Measurements from ENCODE around the gene KIFAP3.

Gene KIFAP3

GRCh38 chr1:170048515-170048914 is 26.0 kb downstream of the KIFAP3 start:
- Histone ChIP-seq H3K18ac (ENCODE audit: low read depth in 1 of 2, low read length in 2 of 2) (no peak overlapping the region), H3K36me3 (ENCODE audit: control insufficient read depth in 1 of 2, insufficient read depth in 2 of 2, low read depth in 1 of 2, low read length in 2 of 2) (peaks cover 8 to 65% of the 10 kb centered on the region in 2 experiments), H3K9ac (ENCODE audit: low read length) (no peak overlapping the region), H3K4me1 (ENCODE audit: control insufficient read depth, insufficient read depth, low read depth, low read length) (no peaks in the 10 kb centered on the region), H4K91ac (ENCODE audit: low read length) (no peak overlapping the region), H2BK12ac (ENCODE audit: low read length in 2 of 2) (no peak overlapping the region), H3K27ac (ENCODE audit: low read length, poor library complexity, severe bottlenecking) (no peak overlapping the region), H4K8ac (ENCODE audit: low read length) (no peak overlapping the region), H3K4me3 (ENCODE audit: insufficient read depth in 1 of 2, low read depth in 1 of 2, low read length in 2 of 2) (no peak overlapping the region), H2AFZ (ENCODE audit: low read depth, low read length) (no peak overlapping the region), H3K9me3 (ENCODE audit: control insufficient read depth, low read length) (no peaks in the 10 kb centered on the region), H3K14ac (ENCODE audit: low read length in 2 of 2) (peak overlapping the region in 1 of 2 experiments; percentile 60), H3K4me2 (ENCODE audit: low read length, poor library complexity, severe bottlenecking) (no peak overlapping the region), H3K4ac (ENCODE audit: low read depth in 1 of 2, low read length in 2 of 2) (no peak overlapping the region), H2BK120ac (ENCODE audit: low read depth, low read length) (no peak overlapping the region), H3K27me3 (ENCODE audit: control insufficient read depth in 1 of 2, insufficient read depth in 1 of 2, low read length in 2 of 2) (no peaks in the 10 kb centered on the region), H3K23ac (ENCODE audit: low read length in 2 of 2) (no peak overlapping the region), H2BK5ac (ENCODE audit: low read depth, low read length, poor library complexity, severe bottlenecking) (no peak overlapping the region), H3K79me1 (replicated peaks; ENCODE audit: low read length, poor library complexity, severe bottlenecking) (peaks cover 10% of the 10 kb centered on the region), H2BK15ac (ENCODE audit: low read depth, poor library complexity, severe bottlenecking) (no peak overlapping the region), H2AK5ac (ENCODE audit: low read length, severe bottlenecking) (no peak overlapping the region)
- no peak for DNase-seq
- WGBS, result 94% methylated on average over 7 of the region's 7 CpGs

GRCh38 chr1:170044187-170044586 is 30.3 kb downstream of the KIFAP3 start:
- Histone ChIP-seq H3K36me3 (ENCODE audit: control insufficient read depth in 1 of 2, insufficient read depth in 2 of 2, low read depth in 1 of 2, low read length in 2 of 2) (peaks cover 7 to 78% of the 10 kb centered on the region in 2 experiments), H3K23ac (ENCODE audit: low read length in 2 of 2) (no peak overlapping the region), H4K91ac (ENCODE audit: low read length) (no peak overlapping the region), H3K9ac (ENCODE audit: low read length) (no peak overlapping the region), H3K14ac (ENCODE audit: low read length in 2 of 2) (no peak overlapping the region), H2BK120ac (ENCODE audit: low read depth, low read length) (no peak overlapping the region), H3K4me2 (ENCODE audit: low read length, poor library complexity, severe bottlenecking) (no peak overlapping the region), H3K27me3 (ENCODE audit: control insufficient read depth in 1 of 2, insufficient read depth in 1 of 2, low read length in 2 of 2) (no peaks in the 10 kb centered on the region), H3K9me3 (ENCODE audit: control insufficient read depth, low read length) (no peaks in the 10 kb centered on the region), H2BK15ac (ENCODE audit: low read depth, poor library complexity, severe bottlenecking) (no peak overlapping the region), H3K4me3 (ENCODE audit: insufficient read depth in 1 of 2, low read depth in 1 of 2, low read length in 2 of 2) (no peak overlapping the region), H2AFZ (ENCODE audit: low read depth, low read length) (no peak overlapping the region), H3K79me1 (replicated peaks; ENCODE audit: low read length, poor library complexity, severe bottlenecking) (peaks cover 8% of the 10 kb centered on the region), H2AK5ac (ENCODE audit: low read length, severe bottlenecking) (no peak overlapping the region), H3K4me1 (ENCODE audit: control insufficient read depth, insufficient read depth, low read depth, low read length) (no peaks in the 10 kb centered on the region), H3K4ac (ENCODE audit: low read depth in 1 of 2, low read length in 2 of 2) (no peak overlapping the region), H3K27ac (ENCODE audit: low read length, poor library complexity, severe bottlenecking) (no peak overlapping the region), H3K18ac (ENCODE audit: low read depth in 1 of 2, low read length in 2 of 2) (no peak overlapping the region), H2BK12ac (ENCODE audit: low read length in 2 of 2) (no peak overlapping the region), H4K8ac (ENCODE audit: low read length) (no peak overlapping the region), H2BK5ac (ENCODE audit: low read depth, low read length, poor library complexity, severe bottlenecking) (no peak overlapping the region)
- no peak for DNase-seq

GRCh38 chr1:170041423-170042192 is 32.9 kb downstream of the KIFAP3 start:
- 97% methylated on average over 14 of the region's 14 CpGs for WGBS
- DNase-seq, result no peak
- no peak overlapping the region for H3K4me3 ChIP-seq (ENCODE audit: insufficient read depth in 1 of 2, low read depth in 1 of 2, low read length in 2 of 2)
- H2AFZ ChIP-seq (ENCODE audit: low read depth, low read length), result no peak overlapping the region
- no peak overlapping the region for H2BK12ac ChIP-seq (ENCODE audit: low read length in 2 of 2)
- H2BK120ac ChIP-seq (ENCODE audit: low read depth, low read length), result no peak overlapping the region
- H3K27ac ChIP-seq (ENCODE audit: low read length, poor library complexity, severe bottlenecking), result no peak overlapping the region
- no peak overlapping the region for H3K4me2 ChIP-seq (ENCODE audit: low read length, poor library complexity, severe bottlenecking)
- H3K4me1 ChIP-seq (ENCODE audit: control insufficient read depth, insufficient read depth, low read depth, low read length), result no peaks in the 10 kb centered on the region
- no peak overlapping the region for H3K23ac ChIP-seq (ENCODE audit: low read length in 2 of 2)
- no peak overlapping the region for H4K8ac ChIP-seq (ENCODE audit: low read length)
- no peak overlapping the region for H3K4ac ChIP-seq (ENCODE audit: low read depth in 1 of 2, low read length in 2 of 2)
- no peak overlapping the region for H2BK5ac ChIP-seq (ENCODE audit: low read depth, low read length, poor library complexity, severe bottlenecking)
- no peak overlapping the region for H3K18ac ChIP-seq (ENCODE audit: low read depth in 1 of 2, low read length in 2 of 2)
- no peak overlapping the region for H2BK15ac ChIP-seq (ENCODE audit: low read depth, poor library complexity, severe bottlenecking)
- peaks cover 0 to 83% of the 10 kb centered on the region in 2 experiments for H3K36me3 ChIP-seq (ENCODE audit: control insufficient read depth in 1 of 2, insufficient read depth in 2 of 2, low read depth in 1 of 2, low read length in 2 of 2)
- H3K79me1 ChIP-seq (replicated peaks; ENCODE audit: low read length, poor library complexity, severe bottlenecking), result no peaks in the 10 kb centered on the region
- H3K9me3 ChIP-seq (ENCODE audit: control insufficient read depth, low read length), result no peaks in the 10 kb centered on the region
- no peak overlapping the region for H4K91ac ChIP-seq (ENCODE audit: low read length)
- H2AK5ac ChIP-seq (ENCODE audit: low read length, severe bottlenecking), result no peak overlapping the region
- H3K14ac ChIP-seq (ENCODE audit: low read length in 2 of 2), result no peak overlapping the region
- no peak overlapping the region for H3K9ac ChIP-seq (ENCODE audit: low read length)
- H3K27me3 ChIP-seq (ENCODE audit: control insufficient read depth in 1 of 2, insufficient read depth in 1 of 2, low read length in 2 of 2), result no peaks in the 10 kb centered on the region

- Histone ChIP-seq H3K4me3 (ENCODE audit: insufficient read depth in 1 of 2, low read depth in 1 of 2, low read length in 2 of 2) (no peak overlapping the region), H3K9ac (ENCODE audit: low read length) (peak overlapping the region; percentile 61), H3K27me3 (ENCODE audit: control insufficient read depth in 1 of 2, insufficient read depth in 1 of 2, low read length in 2 of 2) (no peaks in the 10 kb centered on the region), H3K23ac (ENCODE audit: low read length in 2 of 2) (no peak overlapping the region), H3K18ac (ENCODE audit: low read depth in 1 of 2, low read length in 2 of 2) (no peak overlapping the region), H2AK5ac (ENCODE audit: low read length, severe bottlenecking) (no peak overlapping the region), H2BK120ac (ENCODE audit: low read depth, low read length) (no peak overlapping the region), H4K91ac (ENCODE audit: low read length) (no peak overlapping the region), H3K4me1 (ENCODE audit: control insufficient read depth, insufficient read depth, low read depth, low read length) (no peaks in the 10 kb centered on the region), H3K79me1 (replicated peaks; ENCODE audit: low read length, poor library complexity, severe bottlenecking) (no peaks in the 10 kb centered on the region), H3K14ac (ENCODE audit: low read length in 2 of 2) (no peak overlapping the region), H3K36me3 (ENCODE audit: control insufficient read depth in 1 of 2, insufficient read depth in 2 of 2, low read depth in 1 of 2, low read length in 2 of 2) (peaks cover 0 to 58% of the 10 kb centered on the region in 2 experiments), H2BK15ac (ENCODE audit: low read depth, poor library complexity, severe bottlenecking) (no peak overlapping the region), H4K8ac (ENCODE audit: low read length) (no peak overlapping the region), H3K27ac (ENCODE audit: low read length, poor library complexity, severe bottlenecking) (no peak overlapping the region), H2AFZ (ENCODE audit: low read depth, low read length) (no peak overlapping the region), H3K4ac (ENCODE audit: low read depth in 1 of 2, low read length in 2 of 2) (no peak overlapping the region), H3K9me3 (ENCODE audit: control insufficient read depth, low read length) (peaks cover 29% of the 10 kb centered on the region), H2BK12ac (ENCODE audit: low read length in 2 of 2) (no peak overlapping the region), H3K4me2 (ENCODE audit: low read length, poor library complexity, severe bottlenecking) (no peak overlapping the region), H2BK5ac (ENCODE audit: low read depth, low read length, poor library complexity, severe bottlenecking) (no peak overlapping the region)
- DNase-seq, result no peak
- 81% methylated on average over 1 of the region's 2 CpGs for WGBS
These were observed 41.8 kb downstream of the KIFAP3 start for GRCh38 chr1:170032531-170033280.

Measured in mesenchymal stem cell (in vitro differentiated cells and primary cell).